Right atrium auricular region (tissue), 2 donors: Measurements from ENCODE around the gene NEURL2. TPM values are rescaled to one million over a fixed set of nuclear protein-coding genes. Genes with fewer than 3 reads are reported as not detected.
A peak's percentile ranks its signal among the peaks of the same experiment; 100 is the strongest.

Experiments used
- DNase-seq: peaks from one replicate; pipeline ENCODE4 v3.0.0-alpha.2; 2019; ENCODE audit warnings: low spot score
- H3K27ac ChIP-seq, 2 donors: fragments of 200-600 bp; sonication (generic); 1 replicate in 1 of 2; 2 replicates in 1 of 2; pipeline ENCODE4 v1.5.1; 2016 to 2019
- H3K27me3 ChIP-seq, 2 donors: fragments of 200-600 bp; sonication (generic); one replicate each; pipeline versions ENCODE4 v1.5.1 to v1.6.0; 2017 to 2019
- H3K36me3 ChIP-seq: fragments of 200-600 bp; sonication (generic); one replicate; pipeline ENCODE4 v1.5.1; 2016
- H3K4me1 ChIP-seq, 2 donors: fragments of 200-600 bp; sonication (generic); one replicate each; pipeline versions ENCODE4 v1.5.1 to v1.6.0; 2017 to 2019
- H3K4me3 ChIP-seq, 2 donors: fragments of 200-600 bp; sonication (generic); 1 replicate in 1 of 2; 2 replicates in 1 of 2; pipeline ENCODE4 v1.5.1; 2017 to 2019; ENCODE audit warnings: mild to moderate bottlenecking in 1 of 2, moderate library complexity in 1 of 2
- H3K9me3 ChIP-seq, 2 donors: fragments of 200-600 bp; sonication (generic); one replicate each; pipeline ENCODE4 v1.5.1; 2019
- CTCF ChIP-seq, 2 donors: fragments of 200-600 bp; sonication (generic); IDR thresholded peaks; one replicate each; pipeline ENCODE4 v1.5.1; 2019; ENCODE audit warnings: antibody characterized with exemption in 2 of 2
- total RNA-seq, 2 donors: library from RNA; depleted of rRNA; stranded (reverse); fragments of >200 nt; gene quantifications; one replicate each; pipeline ENCODE4 v1.1.0, GENCODE V29; 2016

NEURL2 gene
- total RNA-seq, 2 donors from 2014 or later, result 8.7 to 8.8 TPM

- TF ChIP-seq CTCF (IDR thresholded peaks at IDR 0.05), result no peak
- Histone ChIP-seq H3K27ac (no peak overlapping the region), H3K9me3 (no peaks in the 10 kb centered on the region), H3K4me1 (peaks cover 0 to 14% of the 10 kb centered on the region in 2 donors), H3K27me3 (no peaks in the 10 kb centered on the region), H3K36me3 (peaks cover 78% of the 10 kb centered on the region), H3K4me3 (no peak overlapping the region)
- DNase-seq, result no peak
These were observed 5.7 kb upstream of the NEURL2 start for GRCh38 chr20:45896641-45897161.

DNA sequence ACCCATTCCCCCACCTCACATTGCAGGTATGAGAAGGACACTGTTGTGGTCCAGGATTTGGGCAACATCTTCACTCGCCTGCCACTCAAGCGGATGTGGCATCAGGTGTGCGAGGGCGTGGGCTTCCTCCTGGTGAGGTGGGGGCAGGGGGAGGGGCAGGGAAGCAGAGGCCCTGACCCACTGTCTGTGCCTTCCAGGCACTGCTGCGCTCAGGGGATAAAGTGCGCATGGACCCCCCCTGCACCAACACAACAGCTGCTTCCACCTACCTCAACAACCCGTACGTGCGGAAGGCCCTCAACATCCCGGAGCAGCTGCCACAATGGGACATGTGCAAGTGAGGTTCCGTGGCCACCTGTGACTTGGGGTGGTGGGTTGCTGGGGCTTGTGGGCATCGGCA, 3.8 kb upstream of the NEURL2 start:
- DNase-seq, result no peak
- no peaks in the 10 kb centered on the region for H3K27me3 ChIP-seq

GRCh38 chr20:45893831-45894230, 2.8 kb upstream of the NEURL2 start:
- no peak for TF ChIP-seq CTCF (IDR thresholded peaks at IDR 0.05)
- Histone ChIP-seq H3K27me3 (no peaks in the 10 kb centered on the region), H3K9me3 (no peaks in the 10 kb centered on the region), H3K4me3 (no peak overlapping the region), H3K36me3 (peaks cover 55% of the 10 kb centered on the region), H3K4me1 (peaks cover 0 to 27% of the 10 kb centered on the region in 2 donors), H3K27ac (no peak overlapping the region)
- DNase-seq, result no peak

More for the DNA sequence above, 3.8 kb upstream of the NEURL2 start:
- H3K4me1 ChIP-seq, result peaks cover 0 to 23% of the 10 kb centered on the region in 2 donors
- H3K9me3 ChIP-seq, result no peaks in the 10 kb centered on the region
- no peak overlapping the region for H3K4me3 ChIP-seq
- no peak for TF ChIP-seq CTCF (IDR thresholded peaks at IDR 0.05)
- H3K27ac ChIP-seq, result no peak overlapping the region
- peaks cover 65% of the 10 kb centered on the region for H3K36me3 ChIP-seq

DNA sequence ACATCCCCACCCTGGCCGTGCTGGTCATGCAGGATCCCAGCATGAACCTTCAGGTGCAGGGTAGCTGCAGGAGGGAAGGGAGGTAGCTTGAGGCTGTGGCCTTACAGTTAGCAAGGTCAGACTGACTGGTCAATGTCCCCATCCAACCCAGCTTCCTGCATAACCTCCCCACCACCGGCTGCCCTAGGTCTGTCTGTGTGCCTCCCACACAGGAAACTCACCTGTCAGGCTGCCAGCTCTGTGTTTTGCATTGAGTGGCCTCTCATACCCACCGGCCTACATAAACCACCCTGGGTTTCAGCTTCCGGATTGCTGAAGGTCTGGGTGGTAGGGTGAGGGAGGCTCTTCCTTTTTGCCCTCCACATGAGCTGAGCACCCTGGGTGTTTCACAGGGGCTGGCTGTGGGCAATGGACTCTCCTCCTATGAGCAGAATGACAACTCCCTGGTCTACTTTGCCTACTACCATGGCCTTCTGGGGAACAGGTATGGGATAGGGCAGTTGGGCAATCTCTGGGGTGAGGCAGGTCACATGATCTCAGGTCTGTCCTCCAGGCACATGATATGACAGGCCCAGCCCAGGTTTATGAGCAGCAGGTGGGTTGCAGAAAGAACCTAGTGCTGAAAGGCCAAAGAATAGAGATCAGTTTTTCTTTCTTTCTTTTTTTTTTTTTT, 2.0 kb upstream of the NEURL2 start:
- Histone ChIP-seq H3K36me3 (peaks cover 46% of the 10 kb centered on the region), H3K27me3 (no peaks in the 10 kb centered on the region), H3K4me1 (peaks cover 0 to 27% of the 10 kb centered on the region in 2 donors), H3K4me3 (no peak overlapping the region), H3K9me3 (no peaks in the 10 kb centered on the region), H3K27ac (no peak overlapping the region)
- no peak for TF ChIP-seq CTCF (IDR thresholded peaks at IDR 0.05)
- no peak for DNase-seq

DNA sequence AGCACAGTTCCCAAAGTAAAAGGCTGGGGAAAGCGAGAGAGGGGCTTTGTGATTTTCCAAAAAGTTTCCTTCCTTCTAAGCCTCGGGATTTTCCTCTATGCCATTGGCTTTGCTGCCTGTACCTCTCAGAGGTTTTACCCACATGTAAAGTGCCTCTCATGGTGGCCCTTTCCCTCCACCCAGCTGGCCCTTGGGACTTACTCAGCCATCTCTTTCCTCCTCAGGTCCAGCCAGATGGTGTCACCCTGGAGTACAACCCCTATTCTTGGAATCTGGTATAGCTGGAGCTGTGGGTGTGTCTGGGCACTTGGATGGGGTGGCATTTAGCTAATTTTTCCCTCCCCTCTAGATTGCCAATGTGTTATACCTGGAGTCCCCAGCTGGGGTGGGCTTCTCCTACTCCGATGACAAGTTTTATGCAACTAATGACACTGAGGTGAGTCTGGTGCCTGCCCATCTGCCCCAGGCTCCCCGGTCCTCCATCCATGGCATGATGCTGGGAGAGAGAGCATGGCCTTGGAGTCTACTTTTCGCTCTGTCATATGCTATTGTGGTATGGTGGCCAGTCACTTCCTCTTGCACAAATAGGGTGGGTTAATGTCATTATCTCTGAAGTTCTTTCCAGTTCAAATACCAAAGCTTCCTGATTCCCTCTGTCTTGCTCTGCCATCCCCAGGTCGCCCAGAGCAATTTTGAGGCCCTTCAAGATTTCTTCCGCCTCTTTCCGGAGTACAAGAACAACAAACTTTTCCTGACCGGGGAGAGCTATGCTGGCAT, 1.2 kb upstream of the NEURL2 start:
- H3K36me3 ChIP-seq, result peaks cover 39% of the 10 kb centered on the region
- no peak for DNase-seq
- H3K4me3 ChIP-seq, result peak overlapping the region; percentile 65 to 82
- TF ChIP-seq CTCF (IDR thresholded peaks at IDR 0.05), result no peak
- peak overlapping the region in 1 of 2 donors; percentile 83 for H3K27ac ChIP-seq
- H3K27me3 ChIP-seq, result no peaks in the 10 kb centered on the region
- peaks cover 0 to 27% of the 10 kb centered on the region in 2 donors for H3K4me1 ChIP-seq
- no peaks in the 10 kb centered on the region for H3K9me3 ChIP-seq
